Measurements from ENCODE around the gene HOXC4. TPM values are rescaled to one million over a fixed set of nuclear protein-coding genes. Genes with fewer than 3 reads are reported as not detected.
"Not testable (repeated sequence)": the region's sequence is repeated elsewhere in the genome, so short reads cannot be mapped to it uniquely, and the experiment has no call there.

Gene HOXC4
- total and polyA plus RNA-seq, 2 donors, result 0.19 to 0.37 TPM

GRCh38 chr12:54038871-54039414 lies 14.7 kb upstream of the HOXC4 start:
- peaks cover 74 to 99% of the 10 kb centered on the region in 2 donors for H3K27me3 ChIP-seq (ENCODE audit: control insufficient read depth in 2 of 2, insufficient read depth in 1 of 2, low read length in 1 of 2)

GRCh38 chr12:54039417-54040147 lies 14.1 kb upstream of the HOXC4 start:
- WGBS, result 31% methylated on average over 16 of the region's 16 CpGs
- no peaks in the 10 kb centered on the region for H3K4me1 ChIP-seq (ENCODE audit: control insufficient read depth in 2 of 2, insufficient read depth in 2 of 2, low read length in 2 of 2)
- no peak for DNase-seq (ENCODE audit: low read depth in 6 of 9, low spot score in 9 of 9)
- no peak overlapping the region for H3K4me3 ChIP-seq (ENCODE audit: low read length in 2 of 2)
- H3K27ac ChIP-seq (ENCODE audit: low read depth in 1 of 2, low read length in 1 of 2), result no peak overlapping the region
- H3K36me3 ChIP-seq (ENCODE audit: control insufficient read depth in 2 of 2, insufficient read depth in 2 of 2, low read length in 1 of 2), result no peaks in the 10 kb centered on the region
- peaks cover 0 to 3% of the 10 kb centered on the region in 2 donors for H3K9me3 ChIP-seq (ENCODE audit: control insufficient read depth in 2 of 2, insufficient read depth in 1 of 2, low read length in 1 of 2)
- H3K27me3 ChIP-seq (ENCODE audit: control insufficient read depth in 2 of 2, insufficient read depth in 1 of 2, low read length in 1 of 2), result peaks cover 72 to 99% of the 10 kb centered on the region in 2 donors

More at GRCh38 chr12:54038871-54039414, 14.7 kb upstream of the HOXC4 start:
- Histone ChIP-seq H3K36me3 (ENCODE audit: control insufficient read depth in 2 of 2, insufficient read depth in 2 of 2, low read length in 1 of 2) (no peaks in the 10 kb centered on the region), H3K4me1 (ENCODE audit: control insufficient read depth in 2 of 2, insufficient read depth in 2 of 2, low read length in 2 of 2) (no peaks in the 10 kb centered on the region), H3K27ac (ENCODE audit: low read depth in 1 of 2, low read length in 1 of 2) (no peak overlapping the region), H3K4me3 (ENCODE audit: low read length in 2 of 2) (no peak overlapping the region), H3K9me3 (ENCODE audit: control insufficient read depth in 2 of 2, insufficient read depth in 1 of 2, low read length in 1 of 2) (peaks cover 0 to 3% of the 10 kb centered on the region in 2 donors)
- 56% methylated on average over 9 of the region's 9 CpGs for WGBS
- DNase-seq (ENCODE audit: low read depth in 6 of 9, low spot score in 9 of 9), result no peak

GRCh38 chr12:54040148-54040494 lies 13.5 kb upstream of the HOXC4 start:
- Histone ChIP-seq H3K36me3 (ENCODE audit: control insufficient read depth in 2 of 2, insufficient read depth in 2 of 2, low read length in 1 of 2) (no peaks in the 10 kb centered on the region), H3K27ac (ENCODE audit: low read depth in 1 of 2, low read length in 1 of 2) (no peak overlapping the region), H3K27me3 (ENCODE audit: control insufficient read depth in 2 of 2, insufficient read depth in 1 of 2, low read length in 1 of 2) (peaks cover 71 to 99% of the 10 kb centered on the region in 2 donors), H3K9me3 (ENCODE audit: control insufficient read depth in 2 of 2, insufficient read depth in 1 of 2, low read length in 1 of 2) (peaks cover 0 to 3% of the 10 kb centered on the region in 2 donors), H3K4me3 (ENCODE audit: low read length in 2 of 2) (no peak overlapping the region), H3K4me1 (ENCODE audit: control insufficient read depth in 2 of 2, insufficient read depth in 2 of 2, low read length in 2 of 2) (no peaks in the 10 kb centered on the region)
- WGBS, result 35% methylated on average over 4 of the region's 4 CpGs
- no peak for DNase-seq (ENCODE audit: low read depth in 6 of 9, low spot score in 9 of 9)

- Histone ChIP-seq H3K4me3 (ENCODE audit: low read length in 2 of 2) (no peak overlapping the region), H3K4me1 (ENCODE audit: control insufficient read depth in 2 of 2, insufficient read depth in 2 of 2, low read length in 2 of 2) (no peaks in the 10 kb centered on the region), H3K27ac (ENCODE audit: low read depth in 1 of 2, low read length in 1 of 2) (no peak overlapping the region), H3K27me3 (ENCODE audit: control insufficient read depth in 2 of 2, insufficient read depth in 1 of 2, low read length in 1 of 2) (peaks cover 66 to 99% of the 10 kb centered on the region in 2 donors), H3K9me3 (ENCODE audit: control insufficient read depth in 2 of 2, insufficient read depth in 1 of 2, low read length in 1 of 2) (peaks cover 0 to under 1% of the 10 kb centered on the region in 2 donors), H3K36me3 (ENCODE audit: control insufficient read depth in 2 of 2, insufficient read depth in 2 of 2, low read length in 1 of 2) (no peaks in the 10 kb centered on the region)
- 69% methylated on average over 3 of the region's 3 CpGs for WGBS
- no peak for DNase-seq (ENCODE audit: low read depth in 6 of 9, low spot score in 9 of 9)
Observed at GRCh38 chr12:54040648-54041047, 13.0 kb upstream of the HOXC4 start.

GRCh38 chr12:54041097-54041690 lies 12.4 kb upstream of the HOXC4 start:
- H3K27me3 ChIP-seq (ENCODE audit: control insufficient read depth in 2 of 2, insufficient read depth in 1 of 2, low read length in 1 of 2), result peaks cover 66 to 99% of the 10 kb centered on the region in 2 donors
- H3K27ac ChIP-seq (ENCODE audit: low read depth in 1 of 2, low read length in 1 of 2), result no peak overlapping the region
- H3K4me3 ChIP-seq (ENCODE audit: low read length in 2 of 2), result no peak overlapping the region
- no peaks in the 10 kb centered on the region for H3K4me1 ChIP-seq (ENCODE audit: control insufficient read depth in 2 of 2, insufficient read depth in 2 of 2, low read length in 2 of 2)
- H3K9me3 ChIP-seq (ENCODE audit: control insufficient read depth in 2 of 2, insufficient read depth in 1 of 2, low read length in 1 of 2), result peaks cover 0 to 3% of the 10 kb centered on the region in 2 donors
- no peaks in the 10 kb centered on the region for H3K36me3 ChIP-seq (ENCODE audit: control insufficient read depth in 2 of 2, insufficient read depth in 2 of 2, low read length in 1 of 2)
- no peak for DNase-seq (ENCODE audit: low read depth in 6 of 9, low spot score in 9 of 9)
- WGBS, result 54% methylated on average over 2 of the region's 2 CpGs

GRCh38 chr12:54042033-54042432 lies 11.6 kb upstream of the HOXC4 start:
- H3K27me3 ChIP-seq (ENCODE audit: control insufficient read depth in 2 of 2, insufficient read depth in 1 of 2, low read length in 1 of 2), result peaks cover 66 to 99% of the 10 kb centered on the region in 2 donors
- H3K4me3 ChIP-seq (ENCODE audit: low read length in 2 of 2); DNase-seq (ENCODE audit: low read depth in 6 of 9, low spot score in 9 of 9); H3K27ac ChIP-seq (ENCODE audit: low read depth in 1 of 2, low read length in 1 of 2); H3K36me3 ChIP-seq (ENCODE audit: control insufficient read depth in 2 of 2, insufficient read depth in 2 of 2, low read length in 1 of 2); H3K4me1 ChIP-seq (ENCODE audit: control insufficient read depth in 2 of 2, insufficient read depth in 2 of 2, low read length in 2 of 2); H3K9me3 ChIP-seq (ENCODE audit: control insufficient read depth in 2 of 2, insufficient read depth in 1 of 2, low read length in 1 of 2): not testable (repeated sequence)
- 59% methylated on average over 6 of the region's 6 CpGs for WGBS

GRCh38 chr12:54042970-54043853 lies 10.4 kb upstream of the HOXC4 start:
- WGBS, result 35% methylated on average over 6 of the region's 6 CpGs
- no peak for DNase-seq (ENCODE audit: low read depth in 6 of 9, low spot score in 9 of 9)

GRCh38 chr12:54044425-54045103 lies 9.1 kb upstream of the HOXC4 start:
- no peak overlapping the region for H3K27ac ChIP-seq (ENCODE audit: low read depth in 1 of 2, low read length in 1 of 2)
- no peaks in the 10 kb centered on the region for H3K4me1 ChIP-seq (ENCODE audit: control insufficient read depth in 2 of 2, insufficient read depth in 2 of 2, low read length in 2 of 2)
- no peak for DNase-seq (ENCODE audit: low read depth in 6 of 9, low spot score in 9 of 9)
- peaks cover 0 to 4% of the 10 kb centered on the region in 2 donors for H3K9me3 ChIP-seq (ENCODE audit: control insufficient read depth in 2 of 2, insufficient read depth in 1 of 2, low read length in 1 of 2)
- H3K27me3 ChIP-seq (ENCODE audit: control insufficient read depth in 2 of 2, insufficient read depth in 1 of 2, low read length in 1 of 2), result peaks cover 63 to 99% of the 10 kb centered on the region in 2 donors
- no peaks in the 10 kb centered on the region for H3K36me3 ChIP-seq (ENCODE audit: control insufficient read depth in 2 of 2, insufficient read depth in 2 of 2, low read length in 1 of 2)
- no peak overlapping the region for H3K4me3 ChIP-seq (ENCODE audit: low read length in 2 of 2)
- WGBS, result 42% methylated on average over 5 of the region's 5 CpGs

More at GRCh38 chr12:54042970-54043853, 10.4 kb upstream of the HOXC4 start:
- Histone ChIP-seq H3K9me3 (ENCODE audit: control insufficient read depth in 2 of 2, insufficient read depth in 1 of 2, low read length in 1 of 2) (peaks cover 0 to 4% of the 10 kb centered on the region in 2 donors), H3K4me1 (ENCODE audit: control insufficient read depth in 2 of 2, insufficient read depth in 2 of 2, low read length in 2 of 2) (no peaks in the 10 kb centered on the region), H3K27me3 (ENCODE audit: control insufficient read depth in 2 of 2, insufficient read depth in 1 of 2, low read length in 1 of 2) (peaks cover 62 to 99% of the 10 kb centered on the region in 2 donors), H3K27ac (ENCODE audit: low read depth in 1 of 2, low read length in 1 of 2) (no peak overlapping the region), H3K36me3 (ENCODE audit: control insufficient read depth in 2 of 2, insufficient read depth in 2 of 2, low read length in 1 of 2) (no peaks in the 10 kb centered on the region), H3K4me3 (ENCODE audit: low read length in 2 of 2) (no peak overlapping the region)
